IMR-90 (cell line): ENCODE results near the gene ENOX1.

Source experiments
- CTCF ChIP-seq: conservative IDR thresholded peaks from 2 replicates; pipeline ENCODE4 v1.5.1; 2012; ENCODE audit warnings: mild to moderate bottlenecking, low read depth, low read length, improper control_type of control experiment
- MXI1 ChIP-seq: IDR thresholded peaks from 2 replicates; pipeline ENCODE4 v1.6.1; 2012; ENCODE audit warnings: low read depth, mild to moderate bottlenecking, low read length, moderate library complexity, borderline replicate concordance
- POLR2A ChIP-seq: IDR thresholded peaks from 2 replicates; pipeline ENCODE4 v1.6.1; 2012; ENCODE audit warnings: mild to moderate bottlenecking, low read depth, low read length
- RAD21 ChIP-seq: IDR thresholded peaks from 2 replicates; pipeline ENCODE4 v1.6.1; 2012; ENCODE audit warnings: low read length, improper control_type of control experiment
- SMC3 ChIP-seq: fragments of 150-350 bp; IDR thresholded peaks from 2 replicates; pipeline ENCODE4 v1.6.1; 2016; ENCODE audit warnings: low read depth, mild to moderate bottlenecking, antibody characterized with exemption, low read length, moderate library complexity

- no peak for TF ChIP-seq CTCF
- no peak for TF ChIP-seq RAD21
- TF ChIP-seq POLR2A, result no peak
- no peak for TF ChIP-seq SMC3
- no peak for TF ChIP-seq MXI1
These were observed 583.0 kb downstream of the ENOX1 start for GRCh38 chr13:43203781-43204180.
